Skeletal muscle satellite cell (primary cell): Measurements from ENCODE around the gene NOP10.

ENCODE experiments used
- H3K27me3 ChIP-seq: 2 replicates; pipeline ENCODE4 v1.7.0; 2013; ENCODE audit warnings: low read length; ENCODE audit not compliant: control insufficient read depth, insufficient read depth
- H3K36me3 ChIP-seq: 2 replicates; pipeline ENCODE4 v1.7.0; 2013; ENCODE audit warnings: mild to moderate bottlenecking, control low read depth, low read length; ENCODE audit not compliant: insufficient read depth
- H3K4me1 ChIP-seq: 2 replicates; pipeline ENCODE4 v1.7.0; 2013; ENCODE audit warnings: low read length; ENCODE audit not compliant: control insufficient read depth, insufficient read depth
- H3K4me2 ChIP-seq: 2 replicates; pipeline ENCODE4 v1.7.0; 2013; ENCODE audit warnings: mild to moderate bottlenecking, low read length
- H3K4me3 ChIP-seq: 2 replicates; pipeline ENCODE4 v1.7.0; 2013; ENCODE audit warnings: low read length
- H3K9ac ChIP-seq: 2 replicates; pipeline ENCODE4 v1.7.0; 2013; ENCODE audit warnings: mild to moderate bottlenecking, low read depth, low read length, moderate library complexity
- H3K9me3 ChIP-seq: replicated peaks from 2 replicates; pipeline ENCODE4 v1.7.0; 2013; ENCODE audit warnings: mild to moderate bottlenecking, control low read depth, low read length

The NOP10 gene

DNA sequence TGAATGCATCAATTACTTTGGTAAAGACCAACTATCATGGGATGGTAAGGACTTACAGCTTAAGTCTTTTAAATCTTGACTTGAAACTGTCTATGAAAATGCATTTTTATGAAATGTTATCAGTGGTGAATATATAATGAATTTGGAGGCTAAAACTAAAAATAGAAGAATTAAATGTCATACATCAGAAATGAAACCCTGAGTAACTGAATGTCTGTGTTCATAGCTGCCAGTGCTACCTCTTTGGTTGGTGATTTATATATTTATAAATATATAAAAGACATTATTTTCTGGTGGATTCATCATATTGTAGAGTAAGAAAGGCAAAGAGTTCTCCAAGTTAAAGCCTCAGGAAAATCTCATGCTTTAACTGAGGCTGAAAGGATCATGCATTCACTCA lies 17.6 kb downstream of the NOP10 start:
- Histone ChIP-seq H3K4me3 (no peak overlapping the region), H3K36me3 (no peaks in the 10 kb centered on the region), H3K4me2 (no peak overlapping the region), H3K4me1 (no peaks in the 10 kb centered on the region), H3K9ac (no peak overlapping the region), H3K27me3 (no peaks in the 10 kb centered on the region), H3K9me3 (no peaks in the 10 kb centered on the region)

GRCh38 chr15:34324933-34325332 lies 18.0 kb downstream of the NOP10 start:
- no peak overlapping the region for H3K9ac ChIP-seq
- H3K36me3 ChIP-seq = no peaks in the 10 kb centered on the region
- no peaks in the 10 kb centered on the region for H3K27me3 ChIP-seq
- H3K4me2 ChIP-seq = no peak overlapping the region
- no peaks in the 10 kb centered on the region for H3K9me3 ChIP-seq
- no peak overlapping the region for H3K4me3 ChIP-seq
- no peaks in the 10 kb centered on the region for H3K4me1 ChIP-seq

- Histone ChIP-seq H3K27me3 (no peaks in the 10 kb centered on the region), H3K4me3 (no peak overlapping the region), H3K4me2 (no peak overlapping the region), H3K4me1 (no peaks in the 10 kb centered on the region), H3K9ac (no peak overlapping the region), H3K9me3 (no peaks in the 10 kb centered on the region), H3K36me3 (no peaks in the 10 kb centered on the region)
Observed at GRCh38 chr15:34323217-34323616, 19.7 kb downstream of the NOP10 start.

- Histone ChIP-seq H3K9ac (no peak overlapping the region), H3K4me1 (peaks cover 8% of the 10 kb centered on the region), H3K4me2 (peak overlapping the region; percentile 29), H3K27me3 (no peaks in the 10 kb centered on the region), H3K9me3 (no peaks in the 10 kb centered on the region), H3K36me3 (no peaks in the 10 kb centered on the region), H3K4me3 (no peak overlapping the region)
Observed at GRCh38 chr15:34318277-34319079, 24.5 kb downstream of the NOP10 start.

DNA sequence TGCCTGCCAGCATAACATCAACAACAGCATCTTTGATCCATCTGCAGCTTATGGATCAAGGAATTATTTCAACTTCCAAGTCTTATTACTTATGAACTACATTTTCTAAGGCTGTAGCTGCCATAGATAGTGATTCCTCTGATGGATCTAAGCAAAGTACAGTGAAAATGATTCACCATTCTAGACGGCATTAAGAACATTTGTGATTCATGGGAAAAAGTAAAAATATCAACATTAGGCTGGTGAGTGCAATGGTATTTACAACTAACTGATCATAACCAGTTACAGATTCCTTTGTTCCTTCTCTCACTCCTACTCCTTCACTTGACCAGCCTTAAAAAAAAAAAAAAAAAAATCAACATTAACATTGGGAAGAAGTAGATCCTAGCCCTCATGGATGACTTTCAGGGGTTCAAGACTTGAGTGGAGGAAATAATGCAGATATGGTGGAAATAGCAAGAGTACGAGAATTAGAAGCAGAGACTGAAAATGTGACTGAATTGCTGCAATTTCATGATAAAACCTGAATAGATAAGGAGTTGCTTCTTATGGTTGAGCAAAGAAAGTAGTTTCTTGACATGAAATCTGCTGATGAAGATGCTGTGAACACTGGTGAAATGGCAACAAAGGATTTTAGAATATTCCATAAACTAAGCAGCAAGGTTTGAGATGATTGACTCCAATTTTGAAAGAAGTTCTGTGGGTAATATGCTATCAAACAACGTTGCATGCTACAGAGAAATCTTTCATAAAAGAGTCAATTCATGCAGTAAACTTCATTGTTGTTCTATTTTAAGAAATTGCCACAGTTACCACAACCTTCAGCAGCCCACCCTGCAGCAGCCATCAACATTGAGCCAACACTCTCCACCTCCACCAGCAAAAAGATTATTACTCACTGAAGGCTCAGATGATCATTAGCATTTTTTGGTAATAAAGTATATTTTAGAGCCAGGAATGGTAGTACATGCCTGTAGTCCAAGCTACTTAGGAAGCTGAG lies 28.1 kb downstream of the NOP10 start:
- no peaks in the 10 kb centered on the region for H3K27me3 ChIP-seq
- H3K4me2 ChIP-seq = no peak overlapping the region
- no peaks in the 10 kb centered on the region for H3K9me3 ChIP-seq
- H3K4me3 ChIP-seq = no peak overlapping the region
- H3K36me3 ChIP-seq = no peaks in the 10 kb centered on the region
- H3K4me1 ChIP-seq = peaks cover 8% of the 10 kb centered on the region
- H3K9ac ChIP-seq = no peak overlapping the region

- Histone ChIP-seq H3K36me3 (no peaks in the 10 kb centered on the region), H3K27me3 (no peaks in the 10 kb centered on the region), H3K9ac (no peak overlapping the region), H3K4me1 (peaks cover 8% of the 10 kb centered on the region), H3K4me2 (no peak overlapping the region), H3K9me3 (no peaks in the 10 kb centered on the region), H3K4me3 (no peak overlapping the region)
Observed at GRCh38 chr15:34311563-34311962, 31.4 kb downstream of the NOP10 start.

DNA sequence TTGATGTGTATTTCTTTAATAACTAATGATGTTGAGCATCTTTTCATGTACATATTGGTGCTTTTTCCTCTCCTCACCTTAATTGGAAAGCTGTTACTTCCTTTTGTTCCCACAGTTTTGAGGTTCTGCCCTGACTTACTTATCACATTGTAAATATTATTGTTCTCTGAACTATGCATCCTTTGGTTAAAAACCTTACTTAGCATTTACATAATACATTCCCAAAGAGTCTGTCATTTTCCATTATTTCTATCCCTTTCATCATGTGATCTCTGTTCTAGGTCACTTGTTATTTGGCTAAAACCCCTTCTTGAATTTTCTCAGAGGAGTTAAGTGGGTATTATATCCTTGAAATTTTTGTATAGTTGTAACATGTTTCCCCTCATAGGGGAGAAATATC lies 38.3 kb downstream of the NOP10 start:
- H3K9me3 ChIP-seq = no peaks in the 10 kb centered on the region
- H3K4me1 ChIP-seq = peaks cover 5% of the 10 kb centered on the region
- H3K4me2 ChIP-seq = peak overlapping the region; percentile 18
- no peak overlapping the region for H3K4me3 ChIP-seq
- no peaks in the 10 kb centered on the region for H3K27me3 ChIP-seq
- no peak overlapping the region for H3K9ac ChIP-seq
- H3K36me3 ChIP-seq = no peaks in the 10 kb centered on the region

- H3K4me2 ChIP-seq = no peak overlapping the region
- H3K4me3 ChIP-seq = no peak overlapping the region
- no peaks in the 10 kb centered on the region for H3K9me3 ChIP-seq
- no peaks in the 10 kb centered on the region for H3K27me3 ChIP-seq
- H3K4me1 ChIP-seq = peaks cover 20% of the 10 kb centered on the region
- no peaks in the 10 kb centered on the region for H3K36me3 ChIP-seq
- no peak overlapping the region for H3K9ac ChIP-seq
Observed at GRCh38 chr15:34301058-34301457, 41.9 kb downstream of the NOP10 start.

GRCh38 chr15:34297059-34297458 lies 45.9 kb downstream of the NOP10 start:
- Histone ChIP-seq H3K27me3 (no peaks in the 10 kb centered on the region), H3K36me3 (no peaks in the 10 kb centered on the region), H3K4me3 (no peak overlapping the region), H3K9ac (peak overlapping the region; percentile 2), H3K4me2 (peak overlapping the region; percentile 31), H3K4me1 (peaks cover 15% of the 10 kb centered on the region), H3K9me3 (no peaks in the 10 kb centered on the region)

GRCh38 chr15:34292621-34293020 lies 50.3 kb downstream of the NOP10 start:
- Histone ChIP-seq H3K36me3 (no peaks in the 10 kb centered on the region), H3K4me1 (peaks cover 14% of the 10 kb centered on the region), H3K27me3 (no peaks in the 10 kb centered on the region), H3K4me3 (no peak overlapping the region), H3K9ac (no peak overlapping the region), H3K9me3 (no peaks in the 10 kb centered on the region), H3K4me2 (no peak overlapping the region)
